Measurements from ENCODE around the gene PACSIN2.
"Not testable (repeated sequence)": the region's sequence is repeated elsewhere in the genome, so short reads cannot be mapped to it uniquely, and the experiment has no call there.

The PACSIN2 gene

DNA sequence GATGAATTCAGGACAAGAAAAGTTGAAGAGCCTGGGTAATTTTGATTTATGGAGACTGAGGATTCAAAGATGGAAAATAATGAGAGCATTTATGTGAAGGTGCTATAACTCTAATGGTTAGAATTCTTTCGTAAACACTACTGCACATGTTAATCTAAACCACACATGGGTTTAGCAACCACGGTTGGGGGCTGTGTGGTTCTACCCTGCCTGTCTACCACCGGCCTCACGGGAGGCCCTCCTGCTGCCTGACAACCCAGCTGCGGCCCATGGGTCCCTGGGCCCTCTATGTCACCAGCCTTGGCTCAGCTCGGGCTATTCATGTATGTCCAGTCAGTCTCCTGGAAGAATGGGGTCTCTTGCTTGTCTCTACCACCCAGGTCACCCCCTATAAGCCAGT is 89.4 kb downstream of the PACSIN2 start:
- peak; percentile 20 for DNase-seq
- peak; percentile 58 for ATAC-seq

DNA sequence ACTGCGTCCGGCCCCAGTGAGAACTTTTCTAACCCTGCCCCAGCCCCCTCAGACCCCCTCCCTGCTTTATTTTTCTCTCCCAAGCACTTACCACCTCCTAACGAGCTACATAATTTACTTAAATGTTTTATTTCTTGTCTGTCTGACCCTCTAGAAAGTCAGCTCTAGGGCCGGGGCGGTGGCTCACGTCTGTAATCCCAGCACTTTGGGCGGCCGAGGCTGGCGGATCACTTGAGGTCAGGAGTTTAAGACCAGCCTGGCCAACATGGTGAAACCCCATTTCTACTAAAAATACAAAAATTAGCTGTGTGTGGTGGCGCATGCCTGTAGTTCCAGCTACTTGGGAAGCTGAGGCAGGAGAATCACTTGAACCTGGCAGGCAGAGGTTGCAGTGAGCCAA is 89.9 kb downstream of the PACSIN2 start:
- not testable (repeated sequence) for ATAC-seq, DNase-seq

DNA sequence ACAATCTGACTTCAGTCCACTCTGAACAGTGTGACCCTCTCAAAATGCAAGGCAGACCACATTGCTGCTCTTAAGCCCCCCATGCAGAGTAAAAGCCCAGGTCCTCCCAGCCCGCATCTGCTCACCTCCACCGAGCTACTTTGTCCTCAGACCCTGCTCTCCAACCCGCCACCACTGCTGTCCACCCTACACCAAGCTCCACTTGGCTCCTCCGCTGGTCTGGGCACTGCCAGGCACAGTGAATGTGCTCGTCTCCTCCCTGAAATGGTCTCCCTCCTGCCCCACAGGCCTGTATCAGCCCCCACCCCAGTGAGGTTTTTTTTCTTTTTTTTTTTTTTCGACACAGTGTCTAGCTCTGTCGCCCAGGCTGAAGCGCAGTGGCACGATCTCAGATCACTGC is 90.5 kb downstream of the PACSIN2 start:
- DNase-seq (no peak), ATAC-seq (no peak)

DNA sequence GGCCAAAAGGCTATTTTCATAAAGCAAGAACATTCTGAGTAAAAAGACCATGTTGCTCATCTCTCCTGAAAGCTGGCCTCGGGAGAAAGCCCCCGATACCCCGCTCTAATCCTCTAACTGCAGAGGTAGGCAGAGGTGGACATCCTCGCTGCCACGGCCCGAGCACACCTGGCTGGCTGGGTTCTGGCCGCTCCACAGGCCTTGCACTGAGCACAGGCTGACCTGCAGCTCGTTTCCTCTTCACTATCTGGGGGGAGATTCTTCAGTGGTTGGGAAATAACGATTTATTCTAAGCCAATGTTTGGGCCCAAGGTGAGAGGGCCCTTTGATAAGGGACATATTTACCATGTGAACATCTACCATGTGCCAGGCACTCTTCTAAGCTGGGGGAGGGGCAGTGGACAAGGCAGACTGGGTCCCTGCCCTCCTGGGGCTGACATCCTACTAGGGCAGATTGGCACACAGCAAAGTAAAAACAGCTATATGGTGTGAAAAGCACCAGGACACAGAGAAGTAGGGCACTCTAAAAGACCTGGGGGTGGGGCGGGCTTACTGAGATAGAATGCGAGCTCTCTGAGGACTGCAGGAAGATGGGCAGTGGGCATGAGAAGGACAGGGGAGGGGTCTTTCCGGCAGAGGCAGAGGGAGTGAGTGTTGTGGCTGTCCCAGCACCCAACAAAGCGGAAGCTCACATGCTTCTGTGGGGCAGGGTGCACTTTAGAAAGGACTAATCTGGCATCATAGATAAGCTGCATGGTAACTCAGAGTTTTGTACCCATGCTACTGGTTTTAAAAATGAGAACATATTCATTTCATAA is 92.4 kb downstream of the PACSIN2 start:
- no peak for DNase-seq
- ATAC-seq: peak; percentile 10

DNA sequence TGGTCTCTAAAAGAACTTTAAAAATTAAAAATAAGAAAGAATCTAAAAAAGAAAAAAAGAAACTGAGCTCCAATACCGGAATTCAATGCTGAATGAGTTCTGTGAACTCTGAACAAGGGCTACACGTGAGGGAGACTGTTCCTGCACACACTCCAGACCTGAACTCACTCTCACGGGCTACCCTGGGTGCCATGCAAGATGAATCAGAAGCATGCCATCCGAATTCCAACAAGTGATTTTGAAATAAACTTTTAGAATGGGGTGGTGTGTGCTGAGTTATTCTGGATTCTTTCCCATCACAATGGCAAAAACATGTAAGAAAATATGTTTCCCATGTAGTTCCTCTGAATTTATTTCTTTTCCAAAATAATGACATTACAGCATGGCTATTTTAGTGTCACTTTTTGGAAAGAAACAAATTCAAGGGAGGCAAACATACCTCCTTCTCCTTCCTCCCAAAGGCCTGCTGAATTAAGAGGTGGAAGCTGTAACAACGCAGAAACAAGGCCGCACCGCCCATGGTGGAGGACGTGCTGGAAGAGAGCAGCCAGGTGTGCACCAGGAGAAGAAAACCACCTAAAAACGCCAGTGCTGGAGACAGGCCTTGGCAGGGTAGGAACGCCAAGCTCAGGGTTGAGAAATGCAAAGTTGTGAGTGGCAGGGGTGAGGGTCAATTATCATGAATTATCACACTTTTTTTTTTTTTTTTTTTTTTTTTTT is 94.7 kb downstream of the PACSIN2 start:
- DNase-seq: no peak
- ATAC-seq: no peak

DNA sequence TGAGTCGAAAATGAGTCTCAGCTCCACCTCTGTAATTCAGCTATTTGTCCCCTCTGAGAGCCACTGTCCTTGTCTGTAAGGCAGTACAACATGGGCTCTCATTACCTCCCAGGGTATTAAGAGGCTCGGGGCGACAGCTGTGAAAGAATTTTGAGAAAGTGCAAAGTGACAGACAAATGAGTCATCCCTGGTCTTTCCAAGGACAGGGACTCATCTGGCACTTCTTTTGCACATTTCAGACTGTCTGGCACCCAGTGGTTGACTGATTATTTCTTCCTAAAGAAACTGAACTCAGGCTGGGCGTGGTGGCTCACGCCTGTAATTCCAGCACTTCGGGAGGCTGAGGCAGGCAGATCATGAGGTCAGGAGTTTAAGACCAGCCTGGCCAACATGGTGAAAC is 95.8 kb downstream of the PACSIN2 start:
- peak; percentile 83 for ATAC-seq
- DNase-seq: peak; percentile 26

DNA sequence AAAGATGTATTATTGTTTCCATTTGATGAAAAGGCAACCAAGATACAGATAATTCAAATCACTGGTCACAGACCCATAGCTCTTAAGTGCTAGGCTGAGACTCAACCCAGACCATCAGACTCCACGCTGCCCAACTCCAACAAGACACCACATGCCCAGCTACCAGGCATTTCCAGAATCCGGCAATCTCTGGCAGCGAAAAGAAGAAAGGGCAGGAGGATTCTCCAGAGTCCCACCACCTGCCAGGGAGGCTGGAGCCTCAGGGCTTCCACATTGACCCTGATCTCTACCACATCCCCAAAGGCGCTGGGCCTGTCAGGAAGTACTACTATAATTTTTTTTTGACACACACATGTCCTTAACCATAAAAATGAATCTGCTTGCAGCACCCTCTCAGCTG is 96.4 kb downstream of the PACSIN2 start:
- DNase-seq (no peak), ATAC-seq (no peak)

DNA sequence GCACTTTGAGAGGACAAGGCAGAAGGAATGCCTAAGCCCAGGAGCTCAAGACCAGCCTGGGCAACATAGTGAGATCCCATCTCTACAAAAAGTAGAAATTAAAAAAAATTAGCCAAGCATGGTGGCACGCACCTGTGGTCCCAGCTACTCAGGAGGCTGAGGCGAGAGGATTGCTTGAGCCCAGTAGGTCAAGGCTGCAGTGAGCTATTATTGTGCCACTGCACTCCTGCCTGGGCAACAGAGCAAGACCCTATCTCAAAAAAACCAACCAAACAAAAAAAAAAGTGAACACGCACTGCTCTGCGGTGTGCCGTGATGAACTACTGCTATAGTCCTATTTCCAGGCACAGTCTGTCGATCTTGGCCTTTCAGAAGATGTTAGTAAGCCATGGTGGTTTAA is 97.6 kb downstream of the PACSIN2 start:
- not testable (repeated sequence) for DNase-seq, ATAC-seq

DNA sequence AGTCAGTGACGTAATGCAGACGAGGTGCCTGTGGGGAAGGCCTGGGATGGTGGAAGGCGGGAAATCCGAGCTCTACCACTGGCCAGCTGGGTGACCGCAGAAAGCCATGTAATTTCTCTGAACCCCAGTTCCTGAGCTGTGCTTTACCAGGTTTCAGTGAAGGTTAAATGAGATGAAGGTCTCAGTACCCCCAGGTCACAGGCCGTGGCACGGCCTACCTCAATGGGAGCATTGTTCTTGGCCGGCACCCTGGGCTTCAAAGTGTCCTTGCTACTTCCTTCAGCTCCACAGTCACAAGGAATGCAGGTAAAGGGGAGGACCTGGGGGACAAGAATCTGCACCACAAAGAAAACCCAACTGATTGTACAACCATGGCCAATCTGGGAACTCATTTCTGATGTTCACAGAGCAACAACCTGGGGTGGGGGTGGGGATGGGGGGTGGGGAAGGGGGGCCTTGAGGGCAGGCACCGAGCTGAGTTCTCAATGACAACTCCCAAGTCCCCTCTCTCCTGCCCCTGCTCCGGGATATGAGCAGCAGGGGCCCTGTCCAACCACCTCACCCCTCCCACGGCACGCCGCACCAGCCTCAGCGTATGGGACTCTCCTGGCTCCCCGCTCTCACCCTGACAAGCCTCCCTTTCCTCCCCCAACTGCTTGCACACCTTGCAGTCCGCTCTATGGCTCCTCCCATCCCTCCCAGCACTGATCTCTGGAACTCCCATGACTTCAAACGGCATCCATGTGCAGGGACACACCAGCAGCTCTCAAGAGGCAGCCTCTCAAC is 98.8 kb downstream of the PACSIN2 start:
- no peak for ATAC-seq
- DNase-seq: no peak

DNA sequence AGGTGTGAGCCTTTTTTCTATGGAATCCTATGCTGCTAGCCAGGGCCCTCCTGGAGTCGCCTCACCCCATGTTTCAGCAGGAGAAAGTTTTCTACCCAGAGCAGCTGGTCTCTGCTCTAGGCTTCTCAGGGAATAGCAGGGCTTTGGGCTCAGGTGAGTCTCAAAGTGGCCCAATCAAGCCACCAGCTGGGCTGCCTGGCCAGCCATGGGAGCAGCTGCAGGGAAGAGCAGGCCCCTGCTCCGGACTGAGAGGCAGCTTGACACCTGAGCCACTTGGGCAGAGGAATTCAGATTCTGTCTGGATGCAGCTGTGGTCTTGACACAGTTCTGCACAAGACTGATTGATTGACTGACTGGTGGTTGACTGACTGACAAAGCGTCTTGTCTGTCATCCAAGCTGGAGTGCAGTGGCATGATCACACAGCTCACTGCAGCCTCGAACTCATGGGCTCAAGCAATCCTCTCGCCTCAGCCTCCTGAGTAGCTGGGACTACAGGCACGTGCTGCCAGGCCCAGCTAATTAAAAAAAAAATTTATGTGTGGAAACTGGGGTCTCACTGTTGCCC is 100.4 kb downstream of the PACSIN2 start:
- ATAC-seq (no peak), DNase-seq (no peak)

DNA sequence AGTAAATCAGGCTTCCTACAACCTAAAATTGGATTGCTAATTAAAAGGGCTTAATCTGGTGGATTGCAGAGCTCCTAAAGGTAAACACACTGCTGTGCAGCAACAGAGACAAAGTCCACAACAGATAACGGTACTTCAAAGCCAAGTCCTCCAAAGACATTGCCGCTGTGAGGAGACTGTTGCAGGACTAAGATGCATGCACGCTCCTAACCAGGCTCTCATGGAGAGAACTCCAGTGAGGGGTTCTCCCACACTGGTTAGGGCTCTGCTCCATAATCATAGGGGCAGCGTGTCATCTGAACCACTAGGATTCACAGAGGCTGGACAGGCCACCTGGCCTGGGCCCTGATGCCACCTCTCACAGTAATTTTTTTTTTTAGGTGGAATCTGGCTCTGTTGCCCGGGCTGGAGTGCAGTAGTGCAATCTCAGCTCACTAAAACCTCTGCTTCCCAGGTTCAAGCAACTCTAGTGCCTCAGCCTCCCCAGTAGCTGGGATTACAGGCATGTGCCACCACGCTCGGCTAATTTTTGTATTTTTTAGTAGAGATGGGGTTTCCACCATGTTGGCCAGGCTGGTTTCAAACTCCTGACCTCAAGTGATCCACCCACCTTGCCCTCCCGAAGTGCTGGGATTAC is 101.0 kb downstream of the PACSIN2 start:
- ATAC-seq: no peak
- DNase-seq: no peak

DNA sequence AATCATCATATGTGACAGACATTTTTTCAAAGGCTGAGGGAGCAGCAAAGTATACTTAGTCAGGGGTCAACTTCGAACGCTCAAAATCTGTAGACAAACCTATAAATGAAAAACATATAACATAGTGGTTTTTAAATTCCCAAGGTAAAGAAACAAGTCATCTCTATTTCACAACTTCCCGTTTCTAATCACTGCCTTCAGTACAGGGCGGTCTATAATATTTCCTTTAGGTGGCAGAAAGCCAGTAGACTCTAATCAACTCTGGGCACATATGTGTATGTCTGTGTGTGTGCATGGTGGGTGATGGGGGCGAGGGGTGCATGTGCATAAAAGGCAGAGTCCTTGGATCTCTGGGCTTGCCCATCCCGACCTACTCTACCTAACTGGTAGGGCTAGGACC is 102.9 kb downstream of the PACSIN2 start:
- DNase-seq (no peak), ATAC-seq (no peak)

DNA sequence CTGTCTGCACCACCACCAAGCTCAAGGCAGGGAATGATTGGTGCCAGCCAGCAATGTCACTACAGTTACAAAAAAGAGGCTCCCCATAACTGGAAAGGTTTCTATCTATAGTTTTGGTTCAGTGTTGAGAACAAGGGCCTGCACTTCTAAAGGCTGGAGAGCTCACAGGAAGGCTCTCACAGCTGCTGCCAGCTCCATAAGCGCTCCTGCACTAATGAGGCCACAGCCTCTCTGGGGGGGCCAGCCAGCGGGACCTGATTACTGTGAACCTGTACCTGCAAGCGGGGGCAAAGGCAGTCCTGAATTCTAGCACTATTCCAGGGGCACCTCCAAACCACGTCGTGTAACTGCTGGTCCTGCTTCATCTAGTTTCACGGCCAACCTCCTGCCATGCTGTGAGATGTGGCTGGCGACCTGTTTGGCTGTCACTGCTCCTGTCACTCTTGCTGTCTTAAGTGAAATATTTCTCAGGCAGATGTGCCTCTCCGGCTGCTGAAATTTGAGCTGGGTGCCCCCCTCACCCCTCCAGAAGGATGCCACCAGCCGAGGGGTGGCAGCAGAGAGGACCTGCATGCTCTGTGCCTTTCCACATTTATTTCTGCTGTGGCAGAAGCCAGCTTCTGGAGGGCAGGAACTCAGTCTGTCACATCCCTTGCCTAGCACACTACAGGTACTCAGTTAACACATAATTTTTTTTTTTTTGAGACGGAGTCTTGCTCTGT is 104.6 kb downstream of the PACSIN2 start:
- DNase-seq (no peak), ATAC-seq (no peak)

DNA sequence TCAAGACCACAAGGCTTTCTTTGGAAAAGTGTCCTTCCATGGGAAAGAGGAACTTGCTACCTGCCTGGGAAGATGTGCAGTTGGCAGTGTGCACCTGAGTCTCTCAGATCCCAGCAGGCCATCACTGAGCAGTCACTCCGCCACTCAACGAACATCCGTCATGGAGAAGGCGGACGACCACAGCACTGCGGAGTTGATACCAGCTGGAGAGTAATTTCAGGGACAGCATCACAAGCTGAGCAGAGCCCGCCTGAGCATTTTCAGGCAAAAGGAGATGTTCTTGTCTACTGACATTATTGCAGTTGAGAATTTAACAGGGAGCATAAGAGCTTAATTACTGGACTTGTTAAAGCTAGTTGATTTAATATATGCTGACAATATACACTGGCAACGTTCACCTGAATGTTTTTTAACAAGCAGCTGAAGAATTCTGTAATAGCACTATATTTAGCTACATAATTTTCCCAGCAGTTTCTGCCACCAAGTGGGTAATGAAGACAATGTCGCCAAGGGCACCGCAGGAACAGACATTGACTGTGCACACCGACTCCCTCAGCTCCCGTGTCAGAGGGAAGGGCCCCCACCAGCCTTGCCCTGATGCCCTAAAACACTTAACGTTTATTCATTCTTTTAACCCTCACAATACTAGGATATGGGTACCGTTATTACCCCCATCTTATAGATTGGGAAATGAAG is 105.4 kb downstream of the PACSIN2 start:
- DNase-seq (no peak), ATAC-seq (no peak)

DNA sequence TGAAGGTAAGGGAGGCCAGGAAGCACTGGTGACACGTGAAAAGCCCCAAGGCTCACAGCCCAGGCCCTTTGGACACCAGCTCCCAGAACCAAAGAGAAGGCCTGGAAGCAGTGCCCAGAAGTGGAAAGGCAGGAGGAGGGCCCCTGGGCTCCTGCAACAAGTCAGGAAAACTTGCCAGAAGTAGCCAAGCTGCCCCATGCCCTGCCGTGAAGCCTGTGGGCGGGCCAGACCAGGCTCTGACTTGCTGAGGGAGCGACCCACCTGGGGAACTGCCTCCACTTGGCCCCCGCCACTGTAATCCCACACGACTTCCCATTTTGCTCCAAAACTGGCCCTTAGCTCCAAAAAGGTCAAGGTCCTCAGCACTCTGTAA is 106.6 kb downstream of the PACSIN2 start:
- ATAC-seq: no peak

DNA sequence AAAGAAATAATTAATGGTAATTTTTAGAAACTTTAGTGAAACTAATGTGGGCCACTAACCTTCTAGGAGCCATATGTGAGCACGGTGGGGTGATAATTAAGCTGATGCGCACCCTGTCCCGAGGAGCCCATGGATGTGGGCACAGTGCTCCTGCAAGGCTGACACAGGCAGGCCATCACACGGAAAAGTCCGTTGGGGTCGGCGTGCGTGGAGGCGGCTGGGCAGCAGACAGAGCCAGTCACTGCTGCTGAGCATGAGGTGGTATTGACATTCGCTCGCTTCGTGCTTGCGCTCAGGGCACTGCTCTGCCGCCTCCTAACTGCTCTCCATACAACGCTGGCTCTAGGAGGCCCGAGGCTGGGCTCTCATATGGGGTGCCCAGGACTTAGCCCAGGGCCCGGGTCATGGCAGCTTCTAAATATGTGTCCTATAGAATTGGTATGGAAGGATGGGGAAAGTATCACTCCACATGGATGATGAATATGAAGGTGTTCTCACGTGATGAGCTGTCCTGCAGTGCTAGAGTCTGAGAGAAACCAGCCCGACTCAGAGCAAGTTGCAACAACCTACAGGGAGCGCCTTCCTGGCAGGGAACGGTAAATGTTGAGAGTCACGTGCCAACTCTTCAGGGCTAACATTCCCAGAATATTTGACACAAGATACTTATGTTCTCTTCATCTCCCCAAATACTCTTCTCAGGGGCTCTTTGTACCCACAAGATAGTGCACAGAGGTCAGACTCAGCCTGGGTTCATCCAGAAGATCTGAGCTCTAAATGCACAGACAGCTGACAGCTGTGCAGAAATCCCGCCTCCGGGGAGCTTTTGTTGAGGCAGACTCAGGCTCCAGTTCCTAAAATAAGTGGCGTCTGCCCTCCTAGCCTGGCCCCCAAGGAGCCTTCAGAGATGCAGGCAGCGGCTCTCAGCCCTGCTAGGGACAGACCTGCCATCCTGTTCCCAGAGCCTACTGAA is 107.3 kb downstream of the PACSIN2 start:
- no peak for DNase-seq
- no peak for ATAC-seq

More for the DNA sequence above, 106.6 kb downstream of the PACSIN2 start:
- DNase-seq: no peak

DNA sequence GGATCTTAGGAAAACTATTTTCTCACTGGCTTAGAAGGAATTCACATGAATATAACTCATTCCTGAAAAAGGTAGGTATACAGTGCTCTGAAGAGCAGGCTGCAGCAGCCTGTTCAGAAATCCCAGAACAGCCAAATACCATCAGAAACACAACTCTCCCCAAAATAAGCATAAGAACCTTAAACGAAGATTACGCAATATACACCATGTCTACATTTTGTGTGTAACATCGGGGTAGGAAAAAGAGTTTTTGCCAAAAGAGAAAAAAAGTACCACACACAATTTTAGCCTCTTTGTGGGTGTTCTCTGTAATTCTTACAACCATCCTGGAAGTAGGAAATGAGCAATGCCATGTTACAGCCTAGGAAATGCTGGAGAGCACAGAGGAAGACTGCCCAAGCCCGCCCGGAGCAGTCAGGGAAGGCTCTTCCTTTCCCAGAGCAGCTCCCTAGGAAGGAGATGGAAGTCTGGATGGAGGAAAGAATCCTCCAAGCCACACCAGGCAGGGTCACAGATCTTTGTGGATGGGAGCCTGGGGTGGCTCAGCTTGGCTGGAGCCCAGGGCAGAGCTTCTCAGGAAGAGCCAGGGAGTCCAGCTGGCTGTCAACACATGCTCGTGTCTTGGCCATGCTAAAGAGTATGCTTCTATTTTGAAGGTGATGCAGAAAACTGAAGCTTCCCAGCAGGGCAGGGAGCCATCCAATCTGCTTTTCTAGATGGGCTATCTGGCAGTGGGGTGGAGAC is 108.2 kb downstream of the PACSIN2 start:
- no peak for ATAC-seq
- DNase-seq: no peak

DNA sequence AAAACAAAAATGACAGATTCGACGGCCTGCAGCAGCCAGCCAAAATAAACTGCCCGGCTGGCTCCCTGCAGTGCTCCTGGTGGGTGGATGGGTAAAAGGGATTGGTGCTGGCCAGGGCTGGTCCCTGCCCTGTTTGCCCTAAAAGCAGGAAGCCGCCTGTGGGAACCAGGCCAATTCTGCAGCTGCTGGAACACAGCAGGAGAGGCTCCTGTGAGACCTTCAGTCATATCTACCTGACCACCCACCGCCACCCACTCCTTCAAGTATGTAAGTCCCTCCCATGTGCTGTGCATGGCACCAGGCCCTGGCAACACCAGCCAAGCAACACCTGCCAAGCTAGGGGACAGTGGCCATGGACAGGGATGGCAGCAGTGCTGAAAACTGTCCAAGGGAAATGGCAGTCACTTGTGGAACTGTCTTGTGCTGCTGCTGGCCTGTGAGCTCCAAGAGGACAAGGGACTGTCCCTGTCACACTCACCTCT is 109.2 kb downstream of the PACSIN2 start:
- no peak for DNase-seq
- no peak for ATAC-seq

DNA sequence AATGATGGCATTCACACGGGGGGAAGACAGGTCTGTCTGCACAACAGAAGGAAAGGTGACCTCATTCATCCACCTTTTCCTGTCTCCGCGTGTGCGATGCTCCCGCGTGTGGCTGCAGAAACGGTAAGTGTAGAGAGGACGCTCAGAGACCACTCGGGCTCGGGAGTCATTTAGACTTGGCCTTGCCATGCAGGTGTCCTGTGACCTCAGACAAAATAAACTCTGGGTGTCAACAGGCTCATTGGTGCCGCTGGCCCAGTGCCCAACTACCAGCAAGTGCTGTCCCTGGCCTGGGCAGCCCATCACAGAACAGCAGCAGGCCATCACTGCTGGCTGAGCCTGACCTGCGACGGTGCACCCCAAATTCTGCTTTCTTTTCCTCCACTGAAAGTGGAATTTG is 109.7 kb downstream of the PACSIN2 start:
- no peak for ATAC-seq
- no peak for DNase-seq

Data from stimulated activated naive CD8-positive, alpha-beta T cell treated with anti-CD3 and anti-CD28 coated beads, Interleukin-15, Interleukin-2, amounts not matched to agents 100 U/mL and 50 U/mL, for 24 hours (primary cell).